ENCODE results near the gene COL6A2. TPM values are rescaled to one million over a fixed set of nuclear protein-coding genes. Genes with fewer than 3 reads are reported as not detected.
A peak's percentile ranks its signal among the peaks of the same experiment; 100 is the strongest.

The COL6A2 gene
- total and polyA plus RNA-seq, 4 donors = 88.8 to 466 (median 185) TPM

DNA sequence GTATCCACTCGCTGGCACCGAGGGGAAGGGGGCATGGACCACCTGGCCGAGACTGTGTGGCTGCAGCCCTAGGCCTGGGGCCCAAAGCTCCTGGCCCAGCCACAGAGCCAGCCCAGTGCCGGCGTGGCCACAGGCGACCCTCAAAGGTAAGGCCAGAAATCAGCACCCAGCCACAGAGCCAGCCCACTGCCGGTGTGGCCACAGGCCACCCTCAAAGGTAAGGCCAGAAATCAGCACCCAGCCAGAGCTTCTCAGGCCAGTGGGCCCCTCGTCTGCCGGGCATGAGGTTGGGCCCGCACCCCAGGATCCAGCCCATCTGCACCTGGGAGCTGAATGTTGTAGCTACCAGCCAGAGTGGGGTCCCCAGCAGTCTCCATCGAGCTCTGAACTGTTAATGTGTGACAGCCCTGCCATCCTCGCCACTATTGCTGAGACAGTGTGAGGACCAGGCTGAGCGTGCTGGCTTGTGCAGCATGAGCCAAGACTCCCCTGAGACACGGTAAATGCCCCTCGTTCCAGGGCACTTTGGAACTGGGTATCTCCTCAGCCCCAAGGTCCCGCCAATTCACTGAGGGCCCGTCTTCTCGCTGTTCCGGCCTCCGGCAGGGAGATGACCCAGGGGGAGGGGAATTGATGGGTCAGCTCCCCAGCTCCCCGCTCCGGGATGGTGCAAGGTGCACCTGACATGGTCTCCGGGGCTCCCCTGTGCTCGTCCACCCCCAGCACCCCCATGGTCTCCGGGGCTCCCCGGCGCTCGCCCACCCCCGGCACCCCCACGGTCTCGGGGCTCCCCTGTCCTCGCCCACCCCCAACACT, 62.1 kb downstream of the COL6A2 start:
- Histone ChIP-seq H3K4me3 (ENCODE audit: low read depth, low read length) (no peak overlapping the region), H3K27ac (ENCODE audit: low read depth, low read length) (no peak overlapping the region), H3K27me3 (ENCODE audit: control insufficient read depth, insufficient read depth, low read length) (peaks cover 7% of the 10 kb centered on the region), H3K36me3 (ENCODE audit: control insufficient read depth, insufficient read depth, low read length) (peaks cover 50% of the 10 kb centered on the region), H3K9me3 (ENCODE audit: control insufficient read depth, insufficient read depth, low read length) (no peaks in the 10 kb centered on the region), H3K4me1 (ENCODE audit: control insufficient read depth, insufficient read depth, low read length) (no peaks in the 10 kb centered on the region)
- WGBS (ENCODE audit: insufficient coverage) = 95% methylated on average over 22 of the region's 32 CpGs
- no peak for DNase-seq (ENCODE audit: low read depth in 4 of 6, low spot score in 6 of 6)

DNA sequence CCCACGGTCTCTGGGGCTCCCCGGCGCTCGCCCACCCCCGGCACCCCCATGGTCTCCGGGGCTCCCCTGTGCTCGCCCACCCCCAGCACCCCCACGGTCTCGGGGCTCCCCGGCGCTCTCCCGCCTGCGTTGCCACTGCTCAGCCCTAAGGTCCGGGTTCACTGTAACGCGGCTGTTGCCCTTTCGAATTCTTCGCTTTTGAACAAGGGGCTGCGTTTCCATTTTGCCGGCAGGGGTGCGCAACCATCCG, 62.7 kb downstream of the COL6A2 start:
- no peak overlapping the region for H3K27ac ChIP-seq (ENCODE audit: low read depth, low read length)
- H3K27me3 ChIP-seq (ENCODE audit: control insufficient read depth, insufficient read depth, low read length) = peaks cover 7% of the 10 kb centered on the region
- no peak overlapping the region for H3K4me3 ChIP-seq (ENCODE audit: low read depth, low read length)
- peaks cover 44% of the 10 kb centered on the region for H3K36me3 ChIP-seq (ENCODE audit: control insufficient read depth, insufficient read depth, low read length)
- DNase-seq (ENCODE audit: low read depth in 4 of 6, low spot score in 6 of 6) = no peak
- no peaks in the 10 kb centered on the region for H3K4me1 ChIP-seq (ENCODE audit: control insufficient read depth, insufficient read depth, low read length)
- 88% methylated on average over 16 of the region's 22 CpGs for WGBS (ENCODE audit: insufficient coverage)
- no peaks in the 10 kb centered on the region for H3K9me3 ChIP-seq (ENCODE audit: control insufficient read depth, insufficient read depth, low read length)

DNA sequence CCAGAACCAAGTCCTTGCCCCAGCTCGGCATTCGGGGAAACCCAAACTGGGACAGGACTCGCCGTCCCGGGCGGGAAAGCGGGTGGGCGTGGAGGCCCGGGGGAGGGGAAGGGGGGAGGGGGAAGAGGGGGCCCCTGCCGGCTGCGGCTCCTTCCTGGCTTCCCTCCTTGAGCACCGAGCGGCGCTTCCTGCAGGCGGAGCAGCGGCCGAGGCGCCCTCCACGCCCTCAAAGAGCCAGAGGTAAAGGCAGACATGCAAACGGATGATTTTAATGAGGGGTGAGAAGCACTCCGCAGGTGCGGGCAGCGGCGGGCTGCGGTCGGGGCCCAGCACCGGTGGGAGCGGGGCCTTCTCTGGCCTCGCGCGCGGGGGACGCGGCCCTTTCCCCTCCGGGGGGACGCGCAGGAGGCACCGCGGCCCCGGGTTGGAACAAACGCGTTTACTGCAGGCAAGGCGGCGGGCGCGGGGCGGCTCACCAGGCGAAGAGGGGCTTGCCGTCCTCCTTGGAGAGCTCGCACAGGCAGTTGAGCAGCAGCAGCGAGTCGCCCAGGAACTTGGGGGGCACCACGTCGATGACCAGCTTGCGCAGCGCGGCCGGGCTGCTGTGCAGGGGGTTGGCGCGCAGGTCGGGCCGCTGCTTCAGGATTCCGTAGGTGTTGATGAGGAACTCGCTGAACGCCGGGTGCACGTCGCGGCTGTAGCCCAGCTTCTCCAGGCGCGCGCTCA, 63.2 kb downstream of the COL6A2 start:
- 96% methylated on average over 61 of the region's 72 CpGs for WGBS (ENCODE audit: insufficient coverage)
- Histone ChIP-seq H3K4me1 (ENCODE audit: control insufficient read depth, insufficient read depth, low read length) (no peaks in the 10 kb centered on the region), H3K27me3 (ENCODE audit: control insufficient read depth, insufficient read depth, low read length) (peaks cover 7% of the 10 kb centered on the region), H3K4me3 (ENCODE audit: low read depth, low read length) (no peak overlapping the region), H3K27ac (ENCODE audit: low read depth, low read length) (no peak overlapping the region), H3K9me3 (ENCODE audit: control insufficient read depth, insufficient read depth, low read length) (no peaks in the 10 kb centered on the region), H3K36me3 (ENCODE audit: control insufficient read depth, insufficient read depth, low read length) (peaks cover 41% of the 10 kb centered on the region)
- no peak for DNase-seq (ENCODE audit: low read depth in 4 of 6, low spot score in 6 of 6)

- H3K27me3 ChIP-seq (ENCODE audit: control insufficient read depth, insufficient read depth, low read length) = peaks cover 7% of the 10 kb centered on the region
- WGBS (ENCODE audit: insufficient coverage) = 92% methylated on average over 45 of the region's 72 CpGs
- DNase-seq (ENCODE audit: low read depth in 4 of 6, low spot score in 6 of 6) = no peak
- no peak overlapping the region for H3K27ac ChIP-seq (ENCODE audit: low read depth, low read length)
- H3K4me3 ChIP-seq (ENCODE audit: low read depth, low read length) = no peak overlapping the region
- H3K36me3 ChIP-seq (ENCODE audit: control insufficient read depth, insufficient read depth, low read length) = peaks cover 41% of the 10 kb centered on the region
- no peaks in the 10 kb centered on the region for H3K4me1 ChIP-seq (ENCODE audit: control insufficient read depth, insufficient read depth, low read length)
- H3K9me3 ChIP-seq (ENCODE audit: control insufficient read depth, insufficient read depth, low read length) = no peaks in the 10 kb centered on the region
Measured at GRCh38 chr21:46161633-46162592, 64.0 kb downstream of the COL6A2 start.

- no CpG with 5 or more reads among the region's 4 CpGs for WGBS (ENCODE audit: insufficient coverage)
- no peak for DNase-seq (ENCODE audit: low read depth in 4 of 6, low spot score in 6 of 6)
Measured at GRCh38 chr21:46163380-46163779, 65.5 kb downstream of the COL6A2 start.

DNA sequence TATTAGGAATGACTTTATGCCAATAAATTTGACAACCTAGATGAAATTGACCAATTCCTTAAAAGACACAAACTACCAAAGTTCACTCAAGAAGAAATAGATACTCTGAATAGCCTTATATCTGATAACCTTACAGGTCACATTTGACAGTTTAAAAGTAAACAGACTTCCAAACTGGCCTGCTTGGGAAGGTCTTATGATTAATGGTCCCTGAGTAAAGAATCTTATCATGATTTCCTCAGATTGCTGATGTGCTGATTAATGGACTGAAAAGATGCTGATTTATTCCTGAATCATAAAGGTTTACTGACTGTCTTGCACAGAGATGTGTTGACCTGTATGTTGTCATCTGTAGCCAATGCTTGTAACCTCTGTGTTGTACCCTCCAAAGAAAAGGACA, 67.2 kb downstream of the COL6A2 start:
- H3K4me1 ChIP-seq (ENCODE audit: control insufficient read depth, insufficient read depth, low read length) = no peaks in the 10 kb centered on the region
- no peaks in the 10 kb centered on the region for H3K9me3 ChIP-seq (ENCODE audit: control insufficient read depth, insufficient read depth, low read length)
- H3K27me3 ChIP-seq (ENCODE audit: control insufficient read depth, insufficient read depth, low read length) = peaks cover 7% of the 10 kb centered on the region
- no peak for DNase-seq (ENCODE audit: low read depth in 4 of 6, low spot score in 6 of 6)
- no peak overlapping the region for H3K27ac ChIP-seq (ENCODE audit: low read depth, low read length)
- H3K36me3 ChIP-seq (ENCODE audit: control insufficient read depth, insufficient read depth, low read length) = peaks cover 27% of the 10 kb centered on the region
- no peak overlapping the region for H3K4me3 ChIP-seq (ENCODE audit: low read depth, low read length)

More at GRCh38 chr21:46163380-46163779, 65.5 kb downstream of the COL6A2 start:
- Histone ChIP-seq H3K27ac (ENCODE audit: low read depth, low read length) (no peak overlapping the region), H3K4me3 (ENCODE audit: low read depth, low read length) (no peak overlapping the region), H3K27me3 (ENCODE audit: control insufficient read depth, insufficient read depth, low read length) (peaks cover 7% of the 10 kb centered on the region), H3K9me3 (ENCODE audit: control insufficient read depth, insufficient read depth, low read length) (no peaks in the 10 kb centered on the region), H3K4me1 (ENCODE audit: control insufficient read depth, insufficient read depth, low read length) (no peaks in the 10 kb centered on the region), H3K36me3 (ENCODE audit: control insufficient read depth, insufficient read depth, low read length) (peaks cover 37% of the 10 kb centered on the region)

DNA sequence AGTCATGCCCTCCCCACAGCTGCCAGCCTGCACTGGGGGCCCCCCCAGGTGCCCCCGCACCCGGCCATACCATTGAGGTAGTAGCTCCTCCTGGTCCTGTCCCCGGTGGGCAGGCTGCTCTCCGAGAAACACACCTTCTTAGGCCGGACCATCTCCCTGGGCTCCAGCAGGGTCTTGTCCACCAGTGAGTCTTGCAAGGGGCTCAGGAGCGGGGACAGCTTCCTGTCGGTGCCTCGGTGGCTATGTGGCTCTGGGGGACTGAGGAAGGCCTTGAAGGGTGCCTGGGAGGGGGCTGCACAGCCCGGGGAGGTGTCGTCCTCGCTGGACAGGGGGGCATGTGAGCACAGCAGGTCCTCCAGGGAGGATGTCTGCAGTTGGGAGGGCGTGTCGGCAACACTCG, 70.3 kb downstream of the COL6A2 start:
- 89% methylated on average over 11 of the region's 14 CpGs for WGBS (ENCODE audit: insufficient coverage)
- Histone ChIP-seq H3K4me3 (ENCODE audit: low read depth, low read length) (no peak overlapping the region), H3K36me3 (ENCODE audit: control insufficient read depth, insufficient read depth, low read length) (peaks cover 9% of the 10 kb centered on the region), H3K27ac (ENCODE audit: low read depth, low read length) (no peak overlapping the region), H3K27me3 (ENCODE audit: control insufficient read depth, insufficient read depth, low read length) (no peaks in the 10 kb centered on the region), H3K9me3 (ENCODE audit: control insufficient read depth, insufficient read depth, low read length) (no peaks in the 10 kb centered on the region), H3K4me1 (ENCODE audit: control insufficient read depth, insufficient read depth, low read length) (no peaks in the 10 kb centered on the region)
- DNase-seq (ENCODE audit: low read depth in 4 of 6, low spot score in 6 of 6) = no peak

GRCh38 chr21:46168659-46169386, 70.9 kb downstream of the COL6A2 start:
- peaks cover 9% of the 10 kb centered on the region for H3K36me3 ChIP-seq (ENCODE audit: control insufficient read depth, insufficient read depth, low read length)
- peak in 1 of 6 donors; percentile 51 for DNase-seq (ENCODE audit: low read depth in 4 of 6, low spot score in 6 of 6)
- WGBS (ENCODE audit: insufficient coverage) = 94% methylated on average over 3 of the region's 8 CpGs
- H3K27ac ChIP-seq (ENCODE audit: low read depth, low read length) = no peak overlapping the region
- no peaks in the 10 kb centered on the region for H3K9me3 ChIP-seq (ENCODE audit: control insufficient read depth, insufficient read depth, low read length)
- no peaks in the 10 kb centered on the region for H3K4me1 ChIP-seq (ENCODE audit: control insufficient read depth, insufficient read depth, low read length)
- H3K27me3 ChIP-seq (ENCODE audit: control insufficient read depth, insufficient read depth, low read length) = no peaks in the 10 kb centered on the region
- no peak overlapping the region for H3K4me3 ChIP-seq (ENCODE audit: low read depth, low read length)

Measured in spinal cord (tissue), 10 donors.